Measurements from ENCODE around the gene PURA. TPM values are rescaled to one million over a fixed set of nuclear protein-coding genes. Genes with fewer than 3 reads are reported as not detected.
A peak's percentile ranks its signal among the peaks of the same experiment; 100 is the strongest.
"Not testable (repeated sequence)": the region's sequence is repeated elsewhere in the genome, so short reads cannot be mapped to it uniquely, and the experiment has no call there.

The PURA gene
- total RNA-seq, 1 experiment from 2014 or later, result 5.6 TPM

DNA sequence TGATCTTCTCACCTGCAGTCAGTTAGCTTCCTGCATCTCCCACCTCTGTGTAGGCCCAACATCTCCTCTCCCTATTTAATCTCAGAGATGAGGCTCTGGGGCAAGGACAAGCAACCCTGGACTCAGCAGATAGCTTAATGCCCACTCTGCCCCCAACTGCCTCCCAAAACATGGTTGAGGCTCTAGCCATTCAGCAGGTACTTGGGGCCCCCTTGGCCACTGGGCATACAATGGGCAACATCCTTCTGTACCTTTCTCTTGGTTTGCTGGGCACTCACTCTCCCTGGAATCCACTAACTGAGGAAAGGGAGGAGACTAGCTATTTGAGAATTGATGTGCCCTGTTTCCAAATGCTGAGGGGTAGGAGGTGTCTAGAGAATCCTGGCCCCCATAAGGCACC lies 21.2 kb downstream of the PURA start:
- no peak for DNase-seq (ENCODE audit: low spot score)

- no peak for DNase-seq (ENCODE audit: low spot score)
Measured at GRCh38 chr5:140136624-140137023, 22.7 kb downstream of the PURA start.

GRCh38 chr5:140140435-140140834 lies 26.5 kb downstream of the PURA start:
- DNase-seq (ENCODE audit: low spot score), result no peak

DNA sequence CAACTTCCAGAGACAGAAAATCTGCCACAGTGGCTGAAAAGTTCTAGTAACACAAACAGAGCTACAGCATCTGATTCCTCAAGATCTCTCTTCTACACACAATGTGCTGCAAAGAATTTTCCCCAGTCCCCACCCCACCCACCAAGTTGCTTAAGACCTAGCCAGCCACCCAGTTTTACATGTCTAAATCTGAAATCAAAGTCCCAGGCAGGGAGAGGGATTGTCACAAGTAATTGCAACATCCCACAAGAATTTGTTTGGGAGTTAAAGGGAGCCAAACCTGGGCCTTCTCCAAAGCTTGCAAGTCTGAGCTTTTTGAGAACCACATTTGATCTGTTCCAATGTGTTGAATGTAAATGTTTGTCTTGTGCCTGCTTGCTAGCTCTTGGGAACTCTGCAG lies 27.3 kb downstream of the PURA start:
- DNase-seq (ENCODE audit: low spot score), result no peak

GRCh38 chr5:140142246-140142645 lies 28.3 kb downstream of the PURA start:
- DNase-seq (ENCODE audit: low spot score), result no peak

GRCh38 chr5:140142856-140143255 lies 28.9 kb downstream of the PURA start:
- DNase-seq (ENCODE audit: low spot score), result no peak

GRCh38 chr5:140143521-140144258 lies 29.8 kb downstream of the PURA start:
- no peak for DNase-seq (ENCODE audit: low spot score)

- no peak for DNase-seq (ENCODE audit: low spot score)
Measured at GRCh38 chr5:140145256-140145655, 31.3 kb downstream of the PURA start.

GRCh38 chr5:140145818-140146522 lies 32.1 kb downstream of the PURA start:
- DNase-seq (ENCODE audit: low spot score), result no peak

DNA sequence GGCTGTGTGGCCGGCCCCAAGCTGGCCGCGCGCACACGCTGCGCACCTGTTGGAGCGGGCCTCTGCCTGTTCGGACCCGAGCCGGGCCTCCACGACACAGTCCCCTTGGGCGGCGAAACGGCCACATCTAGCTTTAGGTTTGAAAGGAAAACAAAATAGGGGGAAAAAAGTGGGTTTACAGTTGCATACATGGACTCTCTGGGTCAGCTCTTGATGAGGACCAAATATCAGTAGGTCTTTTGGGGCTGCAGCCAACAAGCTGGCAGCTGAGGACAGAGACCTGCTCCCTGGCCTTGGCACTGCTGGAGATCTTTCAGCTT lies 32.6 kb downstream of the PURA start:
- no peak for DNase-seq (ENCODE audit: low spot score)

- DNase-seq (ENCODE audit: low spot score), result no peak
Measured at GRCh38 chr5:140147460-140147859, 33.6 kb downstream of the PURA start.

GRCh38 chr5:140148508-140148907 lies 34.6 kb downstream of the PURA start:
- peak; percentile 35 for DNase-seq (ENCODE audit: low spot score)

DNA sequence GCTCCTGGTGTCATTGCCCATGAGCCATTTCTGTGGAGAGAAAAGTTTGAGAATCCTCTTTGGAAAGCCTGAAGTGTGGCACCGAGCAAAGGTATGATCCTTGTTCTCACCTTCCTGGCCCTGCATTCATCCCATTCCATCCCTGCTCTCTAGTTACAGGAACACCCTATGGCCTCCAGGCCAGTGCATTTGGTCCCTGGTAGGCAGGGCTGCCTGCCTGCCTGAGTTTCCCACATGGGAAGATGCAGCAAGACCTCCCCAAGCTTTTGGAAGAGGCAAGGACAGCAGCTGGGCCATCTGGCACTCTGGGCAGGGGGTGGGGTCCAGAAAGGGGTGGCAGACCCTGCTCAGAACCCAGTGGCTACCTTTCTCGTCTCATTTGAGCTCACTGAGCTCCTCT lies 36.3 kb downstream of the PURA start:
- DNase-seq (ENCODE audit: low spot score), result no peak

DNA sequence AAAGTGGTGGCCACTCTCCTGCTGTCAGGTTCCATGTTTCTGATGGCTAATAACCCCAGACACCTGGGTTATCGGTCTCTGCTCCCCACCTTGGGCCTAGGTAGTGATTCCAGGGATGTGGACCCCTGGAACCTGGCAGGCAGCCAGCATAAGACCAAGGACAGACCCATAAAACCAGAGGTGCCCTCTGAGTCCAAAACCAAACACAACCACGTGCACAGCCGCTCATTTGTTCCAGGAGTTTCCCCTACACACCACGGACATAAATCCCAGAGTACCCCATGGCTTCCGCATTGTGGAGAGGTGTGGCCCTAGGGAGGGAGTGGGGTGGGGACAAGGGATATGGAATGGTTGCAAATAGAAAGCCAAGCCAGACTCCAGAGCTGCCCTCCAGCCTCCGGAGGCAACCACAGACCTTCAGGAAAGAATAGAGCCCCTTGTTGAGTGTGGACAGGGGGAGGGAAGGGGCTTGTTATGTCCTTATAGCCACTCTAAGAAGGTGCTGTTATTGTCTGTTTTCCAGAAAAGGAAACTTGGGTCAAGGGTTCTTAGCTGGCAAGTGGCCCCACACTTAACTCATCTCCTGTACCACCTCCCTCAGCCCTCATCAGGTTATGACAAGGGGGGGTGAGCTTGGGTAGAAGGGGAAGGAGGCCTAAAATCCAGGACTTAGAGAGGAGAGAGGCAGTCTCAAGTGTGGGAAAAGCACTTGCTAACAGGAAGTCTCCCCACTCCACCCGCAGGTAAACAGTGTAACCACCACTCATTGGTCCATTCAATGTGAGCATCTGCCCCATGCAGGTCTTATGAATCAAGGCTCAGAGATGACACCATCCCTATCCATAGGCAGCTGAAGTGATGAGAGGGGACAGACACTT lies 37.5 kb downstream of the PURA start:
- no peak for DNase-seq (ENCODE audit: low spot score)

GRCh38 chr5:140152022-140152999 lies 38.4 kb downstream of the PURA start:
- DNase-seq (ENCODE audit: low spot score), result no peak

GRCh38 chr5:140153255-140153654 lies 39.3 kb downstream of the PURA start:
- DNase-seq (ENCODE audit: low spot score), result no peak

- no peak for DNase-seq (ENCODE audit: low spot score)
Measured at GRCh38 chr5:140153905-140154304, 40.0 kb downstream of the PURA start.

DNA sequence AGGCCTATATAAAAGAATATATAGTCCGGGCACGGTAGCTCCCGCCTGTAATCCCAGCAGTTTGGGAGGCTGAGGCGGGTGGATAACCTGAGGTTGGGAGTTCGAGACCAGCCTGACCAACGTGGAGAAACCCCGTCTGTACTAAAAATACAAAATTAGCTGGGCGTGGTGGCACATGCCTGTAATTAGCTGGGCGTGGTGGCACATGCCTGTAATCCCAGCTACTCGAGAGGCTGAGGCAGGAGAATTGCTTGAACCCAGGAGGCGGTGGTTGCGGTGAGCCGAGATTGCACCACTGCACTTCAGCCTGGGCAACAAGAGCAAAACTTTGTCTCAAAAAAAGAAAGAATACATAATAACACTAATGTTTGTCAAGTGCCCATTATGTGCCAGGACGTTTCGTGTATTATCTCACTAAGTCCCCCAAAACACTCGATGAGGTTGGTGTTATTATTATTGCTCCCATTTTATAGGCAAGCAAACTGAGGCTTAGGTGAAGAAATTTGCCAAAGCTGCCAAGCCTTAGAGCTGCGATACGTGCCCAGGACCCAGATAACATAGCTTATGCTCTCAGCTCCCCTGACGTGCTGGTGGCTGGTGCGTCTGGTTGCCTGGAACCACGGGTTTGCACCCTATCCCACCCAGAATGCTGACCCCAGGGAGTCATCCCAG lies 40.9 kb downstream of the PURA start:
- DNase-seq (ENCODE audit: low spot score), result not testable (repeated sequence)

DNA sequence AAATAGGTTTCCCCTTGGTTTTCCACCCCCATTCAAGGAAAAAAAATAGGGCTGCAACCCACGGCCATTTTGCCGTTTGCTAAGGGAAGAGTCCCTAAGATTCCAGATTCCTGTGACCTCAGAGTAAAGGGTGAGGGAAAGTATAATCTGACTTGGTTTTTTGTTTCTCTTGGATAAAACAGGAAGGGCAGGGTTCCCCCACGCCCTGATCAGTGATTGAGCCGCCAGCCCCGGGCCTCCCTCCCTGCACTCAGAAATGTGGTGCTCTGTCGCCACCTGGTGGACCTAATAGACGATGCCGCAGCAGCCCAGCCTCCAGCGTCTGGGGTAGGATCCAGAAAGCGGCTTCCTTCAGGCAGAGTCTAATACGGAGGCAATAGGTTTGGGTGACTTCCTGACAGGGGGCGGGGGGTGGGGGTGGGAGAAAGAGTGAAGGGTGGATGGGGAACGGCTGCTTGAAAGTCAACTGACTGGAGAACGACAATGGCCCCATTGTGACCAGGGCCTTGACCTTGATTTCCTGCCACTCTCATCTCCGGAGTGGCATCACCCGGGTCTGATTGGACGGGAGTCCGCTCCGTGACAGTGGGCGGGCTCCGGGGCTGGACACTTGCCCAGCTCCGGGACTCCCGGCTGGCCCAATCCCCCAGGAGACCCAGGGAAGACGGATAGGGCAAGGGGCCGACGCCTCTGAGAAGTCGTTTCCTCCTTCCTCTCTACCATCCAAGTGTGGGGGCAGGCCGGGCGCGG lies 43.3 kb downstream of the PURA start:
- DNase-seq (ENCODE audit: low spot score), result peak; percentile 70

Measured in H4 (cell line).